Activated naive CD8-positive, alpha-beta T cell treated with anti-CD3 and anti-CD28 coated beads, Interleukin-2, amount 50 U/mL, for 16 hours (primary cell): ENCODE data around the gene TBC1D5.
A peak's percentile ranks its signal among the peaks of the same experiment; 100 is the strongest.

ENCODE experiments used
- DNase-seq: peaks from one replicate; pipeline ENCODE4 v3.0.0-alpha.2; 2020; ENCODE audit warnings: low read depth, low spot score

The TBC1D5 gene

GRCh38 chr3:17179381-17180205 lies 562.8 kb downstream of the TBC1D5 start:
- no peak for DNase-seq

- DNase-seq: no peak
Measured at GRCh38 chr3:17176757-17177156, 565.7 kb downstream of the TBC1D5 start.

- no peak for DNase-seq
Measured at GRCh38 chr3:17175187-17175807, 567.1 kb downstream of the TBC1D5 start.

- DNase-seq: no peak
Measured at GRCh38 chr3:17166369-17166768, 576.1 kb downstream of the TBC1D5 start.

- DNase-seq: no peak
Measured at GRCh38 chr3:17162116-17162515, 580.3 kb downstream of the TBC1D5 start.

- DNase-seq: no peak
Measured at GRCh38 chr3:17160597-17160996, 581.8 kb downstream of the TBC1D5 start.

GRCh38 chr3:17158941-17159682 lies 583.3 kb downstream of the TBC1D5 start:
- DNase-seq: no peak

GRCh38 chr3:17157713-17158112 lies 584.7 kb downstream of the TBC1D5 start:
- DNase-seq: no peak

GRCh38 chr3:17156864-17157263 lies 585.6 kb downstream of the TBC1D5 start:
- DNase-seq: no peak

GRCh38 chr3:17155951-17156350 lies 586.5 kb downstream of the TBC1D5 start:
- no peak for DNase-seq

- DNase-seq: no peak
Measured at GRCh38 chr3:17154941-17155340, 587.5 kb downstream of the TBC1D5 start.

- DNase-seq: no peak
Measured at GRCh38 chr3:17154221-17154620, 588.2 kb downstream of the TBC1D5 start.

GRCh38 chr3:17153209-17153608 lies 589.2 kb downstream of the TBC1D5 start:
- DNase-seq: no peak

GRCh38 chr3:17151598-17152373 lies 590.6 kb downstream of the TBC1D5 start:
- DNase-seq: peak; percentile 73

GRCh38 chr3:17149076-17149475 lies 593.4 kb downstream of the TBC1D5 start:
- DNase-seq: no peak

GRCh38 chr3:17144665-17144993 lies 597.8 kb downstream of the TBC1D5 start:
- no peak for DNase-seq

GRCh38 chr3:17143893-17144664 lies 598.4 kb downstream of the TBC1D5 start:
- DNase-seq: no peak

- no peak for DNase-seq
Measured at GRCh38 chr3:17142516-17142915, 599.9 kb downstream of the TBC1D5 start.

- DNase-seq: no peak
Measured at GRCh38 chr3:17141699-17142098, 600.7 kb downstream of the TBC1D5 start.

GRCh38 chr3:17140670-17141505 lies 601.5 kb downstream of the TBC1D5 start:
- DNase-seq: no peak
